ENCODE data around the gene OR2T34. TPM values are rescaled to one million over a fixed set of nuclear protein-coding genes. Genes with fewer than 3 reads are reported as not detected.
"Not testable (repeated sequence)": the region's sequence is repeated elsewhere in the genome, so short reads cannot be mapped to it uniquely, and the experiment has no call there.

Gene OR2T34, protein sequence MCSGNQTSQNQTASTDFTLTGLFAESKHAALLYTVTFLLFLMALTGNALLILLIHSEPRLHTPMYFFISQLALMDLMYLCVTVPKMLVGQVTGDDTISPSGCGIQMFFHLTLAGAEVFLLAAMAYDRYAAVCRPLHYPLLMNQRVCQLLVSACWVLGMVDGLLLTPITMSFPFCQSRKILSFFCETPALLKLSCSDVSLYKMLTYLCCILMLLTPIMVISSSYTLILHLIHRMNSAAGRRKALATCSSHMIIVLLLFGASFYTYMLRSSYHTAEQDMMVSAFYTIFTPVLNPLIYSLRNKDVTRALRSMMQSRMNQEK
- total RNA-seq: not detected

DNA sequence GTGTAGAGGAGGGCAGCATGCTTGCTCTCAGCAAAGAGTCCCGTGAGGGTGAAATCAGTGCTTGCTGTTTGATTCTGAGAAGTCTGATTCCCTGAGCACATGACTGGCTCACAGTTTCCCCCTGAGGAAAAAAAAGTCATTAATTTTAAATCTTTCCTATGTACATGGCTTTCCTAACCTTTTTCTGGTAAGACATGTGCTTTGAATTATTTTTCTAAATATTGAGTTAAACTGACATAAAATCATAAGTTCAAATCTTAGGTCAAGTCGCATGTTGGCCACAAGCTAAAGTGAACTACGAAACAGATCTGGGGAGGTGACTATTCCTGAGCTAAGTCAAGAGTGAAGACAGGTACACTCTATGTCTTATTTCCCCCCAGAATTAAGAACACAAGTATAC, at the start of gene OR2T34:
Gene OR2T34 (minus strand): TSS at position 101 of the 400 bp plus-strand sequence. CDS start 0 bp downstream, at position 101.
- H3K27me3 ChIP-seq; H3K9me3 ChIP-seq; DNase-seq; H3K9ac ChIP-seq (ENCODE audit: low read depth in 2 of 2, low read length in 2 of 2); H3K27ac ChIP-seq; H3K36me3 ChIP-seq; H3K4me3 ChIP-seq; H3K4me1 ChIP-seq; intact Hi-C loops (cut with DNase I): not testable (repeated sequence)

DNA sequence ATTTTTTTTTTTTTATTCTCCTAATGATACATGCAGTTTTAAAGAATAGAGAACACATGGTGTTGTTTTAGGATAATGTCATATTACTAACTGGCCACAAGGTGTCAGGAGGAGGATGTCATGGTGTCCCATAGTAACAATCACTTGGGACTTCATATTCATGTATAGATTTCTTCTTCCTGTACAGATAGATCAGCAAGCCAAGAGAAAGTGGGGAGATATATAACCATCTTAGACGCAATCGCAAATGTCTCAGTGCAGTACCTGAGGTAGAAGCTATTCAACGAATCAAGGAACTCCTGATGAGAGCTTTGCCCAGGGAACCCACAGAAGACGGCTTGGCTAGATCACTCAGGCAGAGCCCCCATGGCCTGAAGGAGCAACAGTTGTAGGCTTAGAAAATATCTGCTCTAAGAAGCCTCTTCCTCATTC, 48.0 kb upstream of the OR2T34 start:
- Histone ChIP-seq H3K9ac (ENCODE audit: low read depth in 2 of 2, low read length in 2 of 2) (no peak overlapping the region), H3K9me3 (no peaks in the 10 kb centered on the region), H3K36me3 (no peaks in the 10 kb centered on the region), H3K27me3 (no peaks in the 10 kb centered on the region), H3K4me3 (no peak overlapping the region), H3K27ac (no peak overlapping the region), H3K4me1 (no peaks in the 10 kb centered on the region)
- intact Hi-C loops (cut with DNase I): loop anchor here (5.0 kb wide), 1 partner anchor 65 kb away; no protein-coding TSS in a partner anchor
- peak; percentile 50 for TF ChIP-seq CTCF (IDR thresholded peaks at IDR 0.05)
- no peak for DNase-seq

DNA sequence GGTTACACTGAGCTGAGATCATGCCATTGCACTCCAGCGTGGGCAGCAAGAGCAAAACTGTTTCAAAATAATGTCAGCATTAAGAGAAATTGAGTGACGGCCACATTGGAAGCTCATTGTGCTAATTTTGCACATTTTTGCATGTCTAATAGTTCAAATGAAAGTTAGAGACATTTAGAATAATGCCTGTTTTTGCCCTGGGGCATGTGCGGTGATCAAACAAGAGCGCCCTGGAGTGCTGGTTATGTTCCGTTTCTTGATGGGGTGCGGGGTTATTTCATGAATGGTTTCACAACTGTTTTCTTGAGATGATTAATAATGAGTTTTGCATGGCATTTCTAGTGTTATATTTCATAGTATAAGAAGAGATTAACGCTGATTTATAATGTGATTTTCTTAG, 47.2 kb upstream of the OR2T34 start:
- H3K4me1 ChIP-seq: no peaks in the 10 kb centered on the region
- no peak for TF ChIP-seq CTCF (IDR thresholded peaks at IDR 0.05)
- H3K36me3 ChIP-seq: no peaks in the 10 kb centered on the region
- no peak overlapping the region for H3K9ac ChIP-seq (ENCODE audit: low read depth in 2 of 2, low read length in 2 of 2)
- no peak overlapping the region for H3K4me3 ChIP-seq
- H3K27ac ChIP-seq: no peak overlapping the region
- intact Hi-C loops (cut with DNase I): loop anchor here (2.0 to 5.0 kb wide), 2 partner anchors 66 to 185 kb away; no protein-coding TSS in a partner anchor
- no peaks in the 10 kb centered on the region for H3K9me3 ChIP-seq
- H3K27me3 ChIP-seq: no peaks in the 10 kb centered on the region
- DNase-seq: no peak

GRCh38 chr1:248618878-248619277, 44.3 kb upstream of the OR2T34 start:
- intact Hi-C loops (cut with DNase I): no loop called here
- H3K4me1 ChIP-seq: no peaks in the 10 kb centered on the region
- no peaks in the 10 kb centered on the region for H3K36me3 ChIP-seq
- TF ChIP-seq CTCF (IDR thresholded peaks at IDR 0.05): peak; percentile 67
- DNase-seq: peak; percentile 78
- H3K4me3 ChIP-seq: no peak overlapping the region
- H3K27ac ChIP-seq: no peak overlapping the region
- H3K9me3 ChIP-seq: no peaks in the 10 kb centered on the region
- no peaks in the 10 kb centered on the region for H3K27me3 ChIP-seq
- H3K9ac ChIP-seq (ENCODE audit: low read depth in 2 of 2, low read length in 2 of 2): no peak overlapping the region

- no peak for DNase-seq
- H3K4me3 ChIP-seq: no peak overlapping the region
- no peaks in the 10 kb centered on the region for H3K4me1 ChIP-seq
- no peaks in the 10 kb centered on the region for H3K27me3 ChIP-seq
- H3K27ac ChIP-seq: no peak overlapping the region
- no peak for TF ChIP-seq CTCF (IDR thresholded peaks at IDR 0.05)
- intact Hi-C loops (cut with DNase I): no loop called here
- no peak overlapping the region for H3K9ac ChIP-seq (ENCODE audit: low read depth in 2 of 2, low read length in 2 of 2)
- H3K36me3 ChIP-seq: no peaks in the 10 kb centered on the region
- H3K9me3 ChIP-seq: no peaks in the 10 kb centered on the region
Measured at GRCh38 chr1:248618119-248618518, 43.6 kb upstream of the OR2T34 start.

- TF ChIP-seq CTCF (IDR thresholded peaks at IDR 0.05): no peak
- H3K36me3 ChIP-seq: no peaks in the 10 kb centered on the region
- no peak overlapping the region for H3K9ac ChIP-seq (ENCODE audit: low read depth in 2 of 2, low read length in 2 of 2)
- H3K27ac ChIP-seq: no peak overlapping the region
- H3K4me1 ChIP-seq: no peaks in the 10 kb centered on the region
- DNase-seq: no peak
- H3K4me3 ChIP-seq: no peak overlapping the region
- H3K27me3 ChIP-seq: no peaks in the 10 kb centered on the region
- intact Hi-C loops (cut with DNase I): no loop called here
- no peaks in the 10 kb centered on the region for H3K9me3 ChIP-seq
Measured at GRCh38 chr1:248613742-248614141, 39.2 kb upstream of the OR2T34 start.
